Measurements from ENCODE around the gene NFATC3. TPM values are rescaled to one million over a fixed set of nuclear protein-coding genes. Genes with fewer than 3 reads are reported as not detected.

NFATC3 gene
- total RNA-seq, 1 donor from 2014 or later = 51.8 TPM

GRCh38 chr16:68229431-68230175, 144.4 kb downstream of the NFATC3 start:
- H3K27me3 Mint-ChIP-seq (ENCODE audit: low read depth) = peaks cover 11% of the 10 kb centered on the region
- peaks cover 5% of the 10 kb centered on the region for H3K36me3 Mint-ChIP-seq
- H3K27ac Mint-ChIP-seq = peak overlapping the region; percentile 77
- no peaks in the 10 kb centered on the region for H3K9me3 Mint-ChIP-seq
- DNase-seq (ENCODE audit: low spot score in 2 of 2, unreplicated experiment in 2 of 2) = peak in 1 of 2 experiments; percentile 60
- H3K4me1 Mint-ChIP-seq = peaks cover 12% of the 10 kb centered on the region
- no peak overlapping the region for H3K4me3 Mint-ChIP-seq
- peak; percentile 74 for TF ChIP-seq CTCF (IDR thresholded peaks at IDR 0.05; ENCODE audit: unreplicated experiment)

GRCh38 chr16:68230176-68230571, 145.0 kb downstream of the NFATC3 start:
- Mint-ChIP-seq H3K27ac (no peak overlapping the region), H3K9me3 (no peaks in the 10 kb centered on the region), H3K4me3 (no peak overlapping the region), H3K27me3 (ENCODE audit: low read depth) (peaks cover 17% of the 10 kb centered on the region), H3K4me1 (peaks cover 18% of the 10 kb centered on the region), H3K36me3 (peaks cover 5% of the 10 kb centered on the region)
- no peak for TF ChIP-seq CTCF (IDR thresholded peaks at IDR 0.05; ENCODE audit: unreplicated experiment)
- DNase-seq (ENCODE audit: low spot score in 2 of 2, unreplicated experiment in 2 of 2) = no peak

GRCh38 chr16:68230956-68231355, 145.8 kb downstream of the NFATC3 start:
- no peak for TF ChIP-seq CTCF (IDR thresholded peaks at IDR 0.05; ENCODE audit: unreplicated experiment)
- Mint-ChIP-seq H3K36me3 (peaks cover 5% of the 10 kb centered on the region), H3K4me1 (peaks cover 20% of the 10 kb centered on the region), H3K9me3 (no peaks in the 10 kb centered on the region), H3K27ac (no peak overlapping the region), H3K4me3 (no peak overlapping the region), H3K27me3 (ENCODE audit: low read depth) (peaks cover 23% of the 10 kb centered on the region)
- no peak for DNase-seq (ENCODE audit: low spot score in 2 of 2, unreplicated experiment in 2 of 2)

GRCh38 chr16:68231384-68232136, 146.4 kb downstream of the NFATC3 start:
- TF ChIP-seq CTCF (IDR thresholded peaks at IDR 0.05; ENCODE audit: unreplicated experiment) = no peak
- Mint-ChIP-seq H3K27ac (no peak overlapping the region), H3K27me3 (ENCODE audit: low read depth) (peaks cover 27% of the 10 kb centered on the region), H3K36me3 (peaks cover 5% of the 10 kb centered on the region), H3K4me3 (no peak overlapping the region), H3K4me1 (peaks cover 24% of the 10 kb centered on the region), H3K9me3 (no peaks in the 10 kb centered on the region)
- no peak for DNase-seq (ENCODE audit: low spot score in 2 of 2, unreplicated experiment in 2 of 2)

- peaks cover 5% of the 10 kb centered on the region for H3K36me3 Mint-ChIP-seq
- no peak overlapping the region for H3K4me3 Mint-ChIP-seq
- H3K27ac Mint-ChIP-seq = no peak overlapping the region
- H3K9me3 Mint-ChIP-seq = no peaks in the 10 kb centered on the region
- peaks cover 31% of the 10 kb centered on the region for H3K27me3 Mint-ChIP-seq (ENCODE audit: low read depth)
- DNase-seq (ENCODE audit: low spot score in 2 of 2, unreplicated experiment in 2 of 2) = no peak
- TF ChIP-seq CTCF (IDR thresholded peaks at IDR 0.05; ENCODE audit: unreplicated experiment) = no peak
- H3K4me1 Mint-ChIP-seq = peaks cover 30% of the 10 kb centered on the region
These were observed 147.2 kb downstream of the NFATC3 start for GRCh38 chr16:68232335-68232734.
